HepG2 (cell line): ENCODE measurements around the gene CTCF. TPM values are rescaled to one million over a fixed set of nuclear protein-coding genes. Genes with fewer than 3 reads are reported as not detected.

Source experiments
- ATF6 ChIP-seq: sonication (generic); formaldehyde crosslinking; conservative IDR thresholded peaks from 2 replicates; pipeline ENCODE4 v1.4.0; 2020; ENCODE audit warnings: missing genetic modification reagents
- KLF15 ChIP-seq: sonication (generic); formaldehyde crosslinking; IDR thresholded peaks from 2 replicates; pipeline ENCODE4 v1.8.1; 2023; ENCODE audit warnings: borderline replicate concordance, mild to moderate bottlenecking, inconsistent platforms, missing genetic modification reagents, mixed read lengths
- MAFG ChIP-seq: sonication (generic); formaldehyde crosslinking; IDR thresholded peaks from 2 replicates; pipeline ENCODE4 v1.5.1; 2020; ENCODE audit warnings: mild to moderate bottlenecking, missing genetic modification reagents
- RNF2 ChIP-seq: fragments of 450-650 bp; conservative IDR thresholded peaks from 2 replicates; pipeline ENCODE4 v1.6.1; 2016; ENCODE audit warnings: low read depth
- THAP11 ChIP-seq: IDR thresholded peaks from 2 replicates; pipeline ENCODE4 v1.6.1; 2016; ENCODE audit warnings: missing biosample characterization, missing genetic modification reagents
- ZBTB14 ChIP-seq: sonication (generic); formaldehyde crosslinking; IDR thresholded peaks from 2 replicates; pipeline ENCODE4 v1.4.0; 2020; ENCODE audit warnings: missing genetic modification reagents
- ZBTB40 ChIP-seq, 2 experiments: fragments of 450-650 bp in 1 of 2; sonication (generic) in 1 of 2; formaldehyde crosslinking in 1 of 2; IDR thresholded peaks; 2 replicates each; pipeline versions ENCODE4 v1.6.1 to v1.8.0; 2016 to 2022; ENCODE audit warnings: antibody characterized with exemption in 1 of 2, mild to moderate bottlenecking in 1 of 2, missing genetic modification reagents in 1 of 2
- ZNF17 ChIP-seq: sonication (generic); formaldehyde crosslinking; IDR thresholded peaks from 2 replicates; pipeline ENCODE4 v1.5.0; 2020; ENCODE audit warnings: mild to moderate bottlenecking, missing genetic modification reagents
- ZNF337 ChIP-seq: sonication (generic); formaldehyde crosslinking; IDR thresholded peaks from 2 replicates; pipeline ENCODE4 v1.5.1; 2020; ENCODE audit warnings: missing genetic modification reagents, low read depth, mild to moderate bottlenecking, borderline replicate concordance
- ZNF441 ChIP-seq: sonication (generic); formaldehyde crosslinking; IDR thresholded peaks from 2 replicates; pipeline ENCODE4 v1.7.0; 2021; ENCODE audit warnings: missing genetic modification reagents, borderline replicate concordance
- ZSCAN30 ChIP-seq: sonication (generic); formaldehyde crosslinking; IDR thresholded peaks from 2 replicates; pipeline ENCODE4 v1.5.0; 2020; ENCODE audit warnings: mild to moderate bottlenecking, missing genetic modification reagents
- polyA plus RNA-seq, 8 experiments: library from polyadenylated mRNA; depleted of rRNA in 3 of 8; stranded (reverse) in 7 of 8; unstranded in 1 of 8; fragments of >200 nt; fragmentation: Illumina TruSeq in 4 of 8; extraction: Trizol in 4 of 8; gene quantifications; 2 replicates each; pipeline versions ENCODE4 v1.2.1 to v1.2.3, GENCODE V29; 2011 to 2016; ENCODE audit warnings: low read depth in 4 of 8, missing spikeins in 1 of 8, mixed read lengths in 1 of 8; ENCODE audit not compliant: insufficient read depth in 1 of 8
- total RNA-seq, 5 experiments: library from RNA; depleted of rRNA; stranded (reverse); fragments of >200 nt; fragmentation: Illumina TruSeq; extraction: Trizol; gene quantifications; 2 replicates each; pipeline ENCODE4 v1.2.3, GENCODE V29; 2016; ENCODE audit warnings: low read depth in 1 of 5

The CTCF gene
- total and polyA plus RNA-seq, 2 of the 13 experiments (the other 11 are each of a cell fraction or from before 2014, with no cell fraction given) = 19.5 to 37.5 TPM

DNA sequence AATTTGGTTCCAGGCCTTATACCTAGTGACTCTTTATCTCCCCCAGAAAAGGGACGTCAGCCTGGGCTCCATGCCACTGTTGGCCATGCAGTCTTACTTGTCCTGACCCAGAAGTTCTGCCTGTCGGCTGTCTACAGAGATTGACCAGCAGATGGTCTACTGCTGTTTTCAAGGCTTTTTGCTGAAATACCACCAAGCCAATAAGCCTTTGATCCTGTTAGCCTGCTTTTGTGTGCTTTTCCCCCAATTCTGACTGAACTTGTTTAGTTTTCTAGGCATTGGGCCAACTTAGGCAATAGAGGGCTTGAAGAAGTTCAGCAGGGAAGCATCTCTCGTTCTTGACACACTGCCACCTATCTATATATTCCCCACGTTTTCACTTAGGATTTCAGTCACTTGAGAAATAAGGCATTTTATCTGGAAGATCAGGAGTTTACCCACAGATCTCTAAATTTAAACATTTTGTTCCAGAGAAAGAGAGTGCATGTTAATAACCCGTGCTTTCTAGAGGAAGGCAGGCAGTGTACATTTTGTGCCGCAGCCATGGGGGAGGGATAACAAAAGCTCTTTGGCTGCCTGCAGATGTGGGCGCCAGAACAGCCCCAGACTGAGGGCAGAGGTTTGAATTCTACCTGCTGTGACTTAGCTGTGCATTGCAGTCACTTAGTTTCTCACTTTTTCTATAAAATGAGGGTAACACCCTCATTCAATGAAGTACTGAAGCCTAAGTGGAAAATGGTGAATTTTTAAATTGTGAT lies 70.3 kb downstream of the CTCF start (continued):
- no peak for TF ChIP-seq ZBTB40 (IDR thresholded peaks at IDR 0.05)
- no peak for TF ChIP-seq ZBTB40 (CRISPR knock-in tag; IDR thresholded peaks at IDR 0.05)
- no peak for TF ChIP-seq ZSCAN30 (CRISPR knock-in tag)
- TF ChIP-seq MAFG (CRISPR knock-in tag) = no peak
- no peak for TF ChIP-seq ZBTB14 (CRISPR knock-in tag)
- no peak for TF ChIP-seq ZNF337 (CRISPR knock-in tag)
- TF ChIP-seq RNF2 = no peak
- TF ChIP-seq KLF15 (CRISPR knock-in tag) = no peak
- no peak for TF ChIP-seq ZNF441 (CRISPR knock-in tag)
- TF ChIP-seq ATF6 (CRISPR knock-in tag) = no peak
- TF ChIP-seq ZNF17 (CRISPR knock-in tag) = no peak
- no peak for TF ChIP-seq THAP11
